Muscle of arm (tissue), 12 donors: Measurements from ENCODE around the gene GRAMD2B. TPM values are rescaled to one million over a fixed set of nuclear protein-coding genes. Genes with fewer than 3 reads are reported as not detected.

Source experiments
- DNase-seq: peaks from one replicate; pipeline ENCODE4 v3.0.0-alpha.2; 2013
- polyA plus RNA-seq, 12 donors: library from polyadenylated mRNA; unstranded; fragments of 120-200 nt; gene quantifications; one replicate each; pipeline ENCODE4 v1.2.1, GENCODE V29; 2013; ENCODE audit not compliant: insufficient read length in 12 of 12

Gene GRAMD2B
- polyA plus RNA-seq, 12 donors, result 9.0 to 63.0 (median 12.4) TPM; not detected in 1

GRCh38 chr5:126477294-126478117 is 54.3 kb downstream of the GRAMD2B start:
- DNase-seq, result no peak

DNA sequence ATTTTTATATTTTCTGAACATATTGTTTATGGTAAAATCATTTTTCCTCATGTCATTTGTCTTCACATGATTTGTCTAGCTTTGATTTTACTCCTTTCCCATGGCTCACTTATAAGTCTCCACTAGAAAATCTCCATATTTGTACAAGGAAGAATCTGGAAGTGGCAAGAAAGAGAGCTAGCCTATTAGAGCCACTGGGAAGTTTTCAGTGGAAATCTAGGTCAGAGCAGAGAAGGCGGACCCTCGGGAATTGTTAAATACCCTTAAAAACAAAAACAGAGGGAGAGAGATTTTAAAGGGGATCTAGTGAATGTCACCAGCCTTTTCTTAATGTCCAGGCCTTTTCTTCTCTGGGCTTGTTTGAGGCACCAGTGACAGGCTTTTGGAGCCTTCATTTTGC is 56.6 kb downstream of the GRAMD2B start:
- DNase-seq, result no peak

DNA sequence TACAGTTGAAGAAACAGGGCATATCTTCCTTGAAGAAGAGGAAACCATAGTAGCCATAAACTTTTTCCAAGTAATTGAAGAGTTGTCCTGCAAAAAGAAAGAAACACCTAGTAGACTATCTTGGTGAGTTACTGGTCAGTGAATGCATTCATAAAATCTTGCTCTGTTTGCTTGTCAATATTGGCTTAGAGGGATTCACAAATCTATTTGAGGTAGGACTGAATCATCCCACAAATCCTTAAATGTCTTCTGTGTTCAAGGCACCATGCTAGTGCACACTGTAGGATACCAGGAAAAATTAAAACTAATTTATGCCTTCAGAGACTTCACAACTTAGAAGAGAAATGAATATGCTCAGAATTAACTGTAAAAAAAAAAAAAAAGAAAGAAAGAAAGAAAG is 57.6 kb downstream of the GRAMD2B start:
- DNase-seq, result no peak

DNA sequence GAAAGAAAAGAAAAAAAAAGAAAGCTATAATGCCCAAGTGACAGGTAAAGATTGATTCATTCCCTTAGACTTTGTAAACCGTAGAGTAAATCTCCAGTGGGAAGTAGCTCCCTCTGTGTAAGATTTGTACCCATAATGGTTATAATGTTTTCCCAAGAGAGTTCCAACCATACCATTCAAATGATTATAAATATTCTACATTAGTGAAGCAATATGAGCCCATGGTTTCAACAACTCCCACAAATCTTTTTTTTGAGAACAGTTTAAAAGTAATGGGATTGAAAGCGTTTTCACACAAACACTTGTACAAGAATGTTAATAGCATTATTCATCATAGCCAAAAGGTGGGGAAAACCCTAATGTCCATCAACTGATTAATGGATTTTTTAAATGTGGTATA is 58.0 kb downstream of the GRAMD2B start:
- no peak for DNase-seq

- DNase-seq, result no peak
Measured at GRCh38 chr5:126482591-126482990, 59.4 kb downstream of the GRAMD2B start.

DNA sequence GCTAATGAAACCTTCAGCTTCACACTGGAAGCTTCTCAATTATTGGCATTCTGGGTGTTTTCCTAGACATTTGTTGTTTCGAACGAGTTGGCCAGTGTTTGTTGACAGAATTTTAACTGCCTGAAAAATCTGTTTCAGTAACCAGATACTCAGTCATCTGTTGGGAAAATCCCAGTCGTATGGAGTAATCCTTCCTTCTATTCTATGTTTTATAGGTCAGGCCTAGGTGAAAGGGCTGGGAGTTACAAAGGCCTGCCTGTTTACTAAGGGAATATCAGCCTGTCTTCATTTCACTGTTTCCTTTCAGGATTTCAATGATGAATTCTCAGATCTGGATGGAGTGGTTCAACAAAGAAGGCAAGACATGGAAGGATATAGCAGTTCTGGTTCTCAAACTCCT is 59.9 kb downstream of the GRAMD2B start:
- DNase-seq, result no peak

DNA sequence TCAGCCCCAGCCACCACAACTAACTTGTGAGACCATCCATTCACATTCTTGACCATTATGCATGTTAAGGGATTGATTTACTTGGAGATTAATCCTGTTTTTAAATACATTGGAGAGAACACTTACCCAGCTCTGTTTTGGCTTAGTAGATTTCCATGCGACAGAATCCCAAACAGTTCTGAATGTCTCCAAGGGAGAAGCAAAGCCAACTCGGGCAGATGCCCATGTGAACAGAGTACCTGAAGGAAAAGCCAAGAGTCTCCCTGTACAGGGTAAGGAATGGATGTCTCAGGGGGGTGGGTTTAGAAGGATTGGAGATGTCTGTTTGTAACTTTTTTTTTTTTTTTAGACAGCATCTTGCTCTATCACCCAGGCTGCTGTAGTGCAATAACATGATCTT is 61.0 kb downstream of the GRAMD2B start:
- DNase-seq, result no peak

- no peak for DNase-seq
Measured at GRCh38 chr5:126486332-126486731, 63.1 kb downstream of the GRAMD2B start.

DNA sequence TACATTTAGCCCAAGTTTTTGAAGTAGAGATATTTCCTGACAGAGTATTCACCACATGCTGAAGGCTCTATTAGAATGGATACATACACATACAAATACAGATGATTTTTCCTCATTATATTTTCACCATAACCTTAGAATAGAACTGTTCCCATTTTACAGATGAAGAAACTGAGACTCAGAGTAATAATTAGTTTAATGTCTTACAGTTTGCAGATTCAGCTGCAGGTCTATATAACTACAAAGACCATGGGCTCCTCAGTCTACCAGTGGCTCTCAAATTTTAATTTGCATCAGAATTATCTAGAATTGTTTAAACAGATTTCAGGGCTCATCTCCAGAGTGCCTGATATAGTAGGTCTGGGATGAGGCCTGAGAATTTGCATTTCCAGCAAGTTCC is 64.4 kb downstream of the GRAMD2B start:
- DNase-seq, result no peak

DNA sequence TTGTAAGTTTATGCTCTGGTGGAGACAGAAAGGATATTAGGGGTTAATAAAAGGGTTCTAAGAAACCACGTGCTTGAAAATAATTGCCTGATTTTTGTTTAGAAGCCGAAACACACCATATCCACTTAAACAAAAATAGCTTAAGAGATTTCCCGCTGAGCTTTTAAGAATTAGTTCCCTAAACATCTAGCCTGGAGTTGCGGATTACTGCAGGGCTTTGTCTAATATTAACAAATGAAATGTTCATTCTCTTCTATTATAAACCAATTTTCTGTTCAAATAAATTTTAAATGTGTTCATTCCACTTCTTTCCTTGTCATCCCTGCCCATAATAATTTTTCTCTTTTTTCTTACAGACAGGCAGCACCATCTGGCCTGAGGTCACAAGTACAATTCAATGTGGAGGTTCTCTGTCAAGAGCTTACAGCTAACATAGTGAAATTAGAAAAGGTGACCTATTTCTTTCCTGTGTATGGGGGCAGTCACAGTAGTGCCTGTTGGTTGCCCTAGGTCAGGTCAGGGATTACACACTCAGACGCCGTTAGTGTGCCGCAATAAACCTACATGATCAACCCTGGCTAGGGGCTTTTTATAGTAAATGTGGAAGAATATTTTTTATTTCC is 65.3 kb downstream of the GRAMD2B start:
- no peak for DNase-seq

- DNase-seq, result peak; percentile 40
Measured at GRCh38 chr5:126490167-126490940, 67.1 kb downstream of the GRAMD2B start.

DNA sequence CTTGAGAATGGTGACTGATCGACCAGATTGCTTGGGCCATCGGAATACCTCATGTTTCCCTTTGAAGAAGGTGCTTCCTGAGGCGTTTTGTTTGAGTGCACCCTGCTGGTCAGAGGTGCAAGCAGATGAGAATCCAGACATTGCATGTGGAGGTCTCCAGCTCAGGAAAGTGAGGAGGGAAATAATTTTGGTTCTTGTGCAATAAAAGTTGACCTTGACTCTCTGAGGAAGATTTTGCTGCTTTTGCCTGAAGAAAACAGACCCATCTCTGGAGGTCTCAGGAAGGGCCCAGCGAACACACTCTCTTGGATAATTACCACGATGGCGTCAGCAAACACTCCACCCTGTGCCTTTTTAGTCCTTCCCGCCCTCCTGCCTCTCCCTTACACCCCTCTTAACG is 69.7 kb downstream of the GRAMD2B start:
- no peak for DNase-seq

DNA sequence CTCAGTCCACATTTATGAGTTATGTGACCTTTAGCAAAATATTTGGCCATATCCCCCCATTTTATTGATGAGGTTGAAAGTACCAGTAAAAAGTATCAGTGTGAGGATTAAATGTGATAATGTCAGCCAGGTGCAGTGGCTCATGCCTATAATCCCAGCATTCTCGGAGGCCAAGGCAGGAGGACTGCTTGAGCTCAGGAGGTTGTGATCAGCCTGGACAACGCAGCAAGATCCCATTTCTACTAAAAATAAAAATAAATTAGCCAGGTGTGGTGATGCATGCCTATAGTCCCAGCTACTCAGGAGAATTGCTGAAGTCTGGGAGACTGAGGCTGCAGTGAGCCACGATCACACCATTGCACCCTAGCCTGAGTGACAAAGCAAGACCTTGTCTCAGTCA is 71.2 kb downstream of the GRAMD2B start:
- DNase-seq, result no peak

DNA sequence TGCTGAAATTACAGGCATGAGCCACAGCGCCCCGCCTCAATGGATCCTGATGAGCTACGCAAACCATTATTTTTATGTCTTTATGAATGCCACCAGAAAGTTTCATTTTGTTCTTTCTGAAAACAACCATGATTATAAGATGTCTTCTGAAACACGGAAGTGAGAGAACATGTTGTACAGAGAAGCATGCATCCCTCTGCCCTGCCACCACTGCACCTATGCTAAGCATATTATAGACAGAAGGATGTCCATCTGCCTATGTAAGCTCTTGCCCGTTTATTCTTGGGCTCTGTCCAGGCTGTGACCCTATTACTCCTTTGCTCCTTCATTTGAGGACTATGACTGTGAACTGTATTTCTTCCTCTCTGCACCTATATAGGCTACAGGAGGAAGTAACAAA is 74.3 kb downstream of the GRAMD2B start:
- no peak for DNase-seq

DNA sequence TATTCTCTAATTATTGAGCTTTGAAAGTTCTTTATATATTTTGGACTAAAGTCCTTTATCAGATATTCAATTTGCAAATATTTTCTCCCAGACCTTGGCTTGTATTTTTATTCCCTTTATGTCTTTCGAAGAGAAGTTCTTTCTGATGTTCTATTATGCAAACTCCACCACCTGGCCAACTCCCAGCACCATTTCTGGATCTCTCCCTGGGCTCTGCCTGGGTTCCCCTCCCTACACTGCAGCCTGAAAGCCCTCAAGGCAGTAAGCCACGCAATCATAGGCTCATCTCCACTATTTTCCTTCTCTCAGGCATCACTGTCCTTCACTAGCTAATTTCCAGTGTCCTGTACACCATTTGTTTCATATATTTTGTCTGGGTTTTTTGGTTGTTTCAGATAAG is 76.1 kb downstream of the GRAMD2B start:
- no peak for DNase-seq

DNA sequence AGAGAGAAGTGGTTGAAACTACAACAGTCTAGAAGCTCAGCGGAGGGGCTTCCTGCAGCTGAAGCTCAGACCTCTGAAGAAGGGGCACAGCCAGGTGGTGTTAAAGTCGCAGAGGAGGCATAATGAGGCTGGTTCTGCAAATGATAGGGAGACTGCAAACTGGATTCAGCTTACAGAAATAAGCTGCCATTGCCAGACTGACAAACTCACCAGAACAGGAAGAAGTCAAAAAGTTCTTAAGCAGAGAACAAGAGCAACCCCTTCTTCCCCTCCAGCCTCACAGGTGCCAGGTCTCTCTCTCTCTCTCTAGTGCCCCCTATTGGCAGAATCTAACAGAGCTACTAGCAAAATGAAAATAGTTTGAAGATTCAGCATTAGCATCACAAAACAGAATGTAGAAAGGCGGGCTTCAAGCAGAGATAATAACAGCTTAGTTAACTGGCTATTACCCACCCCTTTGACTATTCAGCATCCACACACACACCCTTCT is 76.7 kb downstream of the GRAMD2B start:
- no peak for DNase-seq

DNA sequence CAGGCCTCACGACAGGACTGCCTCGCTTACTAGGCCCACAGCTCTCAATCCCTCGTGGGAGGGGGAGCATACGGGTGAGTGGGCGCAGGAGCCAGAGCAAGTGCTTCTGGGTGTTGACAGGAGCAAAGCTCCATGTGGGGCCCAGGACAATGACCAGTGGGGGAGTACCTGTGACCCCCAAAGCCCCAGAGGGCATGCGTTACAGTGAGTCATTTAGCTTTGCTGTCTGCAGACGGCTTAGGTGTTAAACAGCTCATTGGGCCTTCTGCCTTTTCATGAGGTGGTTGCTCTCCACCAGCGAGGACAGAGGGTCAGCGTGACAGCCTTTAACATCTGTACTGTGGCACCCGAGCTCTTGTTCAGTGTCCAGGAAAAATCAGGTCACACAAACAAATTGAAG is 78.2 kb downstream of the GRAMD2B start:
- DNase-seq, result no peak

DNA sequence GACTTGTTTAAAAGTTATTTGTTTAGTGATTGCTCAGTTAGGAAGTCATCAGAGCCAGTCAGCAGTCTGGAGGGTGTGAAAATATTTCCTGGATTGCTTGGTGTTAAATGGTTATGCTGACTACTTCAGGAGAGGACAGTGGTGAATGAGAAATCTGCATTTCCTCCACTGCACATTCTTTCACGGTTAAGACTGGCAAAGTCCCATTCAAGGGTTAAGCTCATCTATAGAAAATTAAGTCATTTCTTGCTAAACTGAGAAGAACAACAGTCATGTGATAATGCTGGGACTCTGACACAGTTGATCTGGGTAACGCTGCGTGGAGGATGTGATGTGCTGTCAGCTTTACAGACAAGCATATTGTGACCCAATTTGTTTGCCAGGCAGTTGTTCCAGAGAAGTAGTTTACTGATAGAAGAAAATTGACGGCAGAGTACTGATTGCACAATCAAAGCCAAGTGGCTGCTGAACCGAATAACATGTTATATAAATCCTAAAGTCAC is 80.4 kb downstream of the GRAMD2B start:
- no peak for DNase-seq

- no peak for DNase-seq
Measured at GRCh38 chr5:126506079-126506478, 82.9 kb downstream of the GRAMD2B start.

DNA sequence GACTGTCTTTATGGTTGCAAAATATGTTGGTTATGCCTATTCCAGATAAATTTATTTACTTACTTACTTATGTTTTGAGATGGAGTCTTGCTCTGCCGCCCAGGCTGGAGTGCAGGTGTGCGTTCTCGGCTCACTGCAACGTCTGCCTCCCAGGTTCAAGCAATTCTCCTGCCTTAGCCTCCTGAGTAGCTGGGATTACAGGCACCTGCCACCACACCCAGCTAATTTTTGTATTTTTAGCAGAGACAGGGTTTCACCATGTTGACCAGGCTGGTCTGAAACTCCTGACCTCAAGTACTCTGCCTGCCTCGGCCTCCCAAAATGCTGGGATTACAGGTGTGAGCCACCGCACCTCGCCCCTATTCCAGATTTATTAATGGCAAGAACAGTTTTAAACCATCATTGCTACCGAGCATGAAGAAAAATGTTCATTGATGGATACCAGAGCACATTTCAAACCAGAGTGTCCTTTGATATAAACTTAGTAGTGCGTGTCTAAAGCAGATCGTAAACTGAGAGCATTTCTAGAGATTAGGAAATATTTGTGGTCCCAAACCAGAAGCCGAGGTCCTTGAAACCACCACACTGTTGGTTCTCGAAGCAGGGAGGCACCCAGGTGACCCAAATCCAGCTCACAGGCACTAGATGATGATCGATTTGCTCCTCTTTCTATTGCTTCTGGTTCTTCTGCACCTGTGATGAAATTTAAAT is 85.2 kb downstream of the GRAMD2B start:
- no peak for DNase-seq

DNA sequence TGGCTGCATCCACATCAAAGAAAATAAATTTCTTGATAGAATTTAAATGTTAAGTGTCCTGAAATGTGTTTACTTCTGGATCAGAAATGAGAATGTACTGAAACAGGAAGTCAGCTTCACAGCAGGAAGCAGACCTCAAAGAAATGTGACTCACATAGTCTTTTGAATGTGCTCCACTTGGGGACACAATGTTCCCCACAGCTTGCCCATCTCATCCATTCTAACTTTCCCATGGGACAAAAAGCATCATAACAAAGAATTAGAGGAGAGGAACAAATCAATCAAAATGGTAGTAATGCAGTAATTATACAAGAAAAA is 85.7 kb downstream of the GRAMD2B start:
- DNase-seq, result no peak

GRCh38 chr5:126509339-126509738 is 86.1 kb downstream of the GRAMD2B start:
- DNase-seq, result no peak
